ENCODE results near the gene PIWIL1.

The PIWIL1 gene

DNA sequence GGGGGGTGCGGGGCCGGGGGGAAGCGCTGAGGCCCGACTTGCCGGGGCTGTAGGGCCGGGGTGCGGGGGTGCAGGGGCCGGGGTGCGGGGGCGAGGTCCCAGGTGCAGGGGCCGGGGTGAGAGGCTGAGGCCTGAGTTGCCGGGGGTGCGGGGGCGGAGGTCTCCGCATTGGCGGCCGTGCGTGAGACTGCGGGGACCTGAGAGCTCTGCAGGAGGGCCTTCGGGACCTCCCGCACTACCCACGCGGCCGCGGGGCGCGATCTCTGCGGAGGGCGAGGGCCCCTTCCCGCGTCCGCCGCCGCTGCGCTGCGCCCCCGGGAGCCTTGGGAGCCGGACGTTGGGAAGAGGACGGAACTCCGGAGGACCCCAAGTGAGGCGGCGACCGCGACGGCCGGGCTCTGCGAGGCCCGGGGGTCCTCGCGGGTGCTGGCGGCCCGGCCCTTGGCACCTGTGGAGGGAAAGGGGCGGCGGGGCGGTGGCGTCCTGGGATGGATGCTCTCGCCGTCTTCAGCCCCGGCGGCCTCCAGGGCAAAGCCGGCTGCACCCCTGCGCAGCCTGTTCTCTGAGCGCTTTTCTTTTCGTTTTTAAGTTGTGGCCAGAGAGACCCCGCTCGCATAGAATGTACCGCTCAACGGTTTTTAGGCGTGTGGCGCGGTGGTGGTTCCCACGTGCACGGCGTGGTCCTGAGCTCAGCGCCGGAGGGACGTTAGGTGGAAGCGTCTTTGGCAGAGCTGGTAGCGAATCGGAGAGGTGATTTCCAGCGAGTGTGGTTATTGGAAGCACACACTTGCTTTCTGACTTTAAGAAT lies 1.3 kb downstream of the PIWIL1 start:
- DNase-seq = no peak

DNA sequence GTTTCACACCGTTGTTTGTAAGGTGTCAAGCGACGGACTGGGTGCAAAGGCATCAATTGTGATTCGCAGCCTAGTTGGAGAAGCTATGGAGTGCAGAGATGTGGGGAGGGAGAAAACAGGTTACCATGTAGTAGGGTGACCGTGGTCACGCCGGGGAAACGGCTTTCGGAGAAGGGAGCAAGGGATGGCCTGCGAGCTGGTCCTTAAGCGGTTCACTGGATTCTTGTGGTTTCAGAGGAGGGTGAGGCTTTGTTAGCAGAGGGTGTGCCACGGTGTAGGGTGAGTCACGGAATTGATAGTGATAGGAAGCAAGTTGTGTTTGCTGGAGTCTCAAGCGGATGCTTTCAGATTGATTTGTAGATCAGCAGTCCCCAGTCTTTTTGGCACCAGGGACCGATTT lies 2.3 kb downstream of the PIWIL1 start:
- DNase-seq = no peak

DNA sequence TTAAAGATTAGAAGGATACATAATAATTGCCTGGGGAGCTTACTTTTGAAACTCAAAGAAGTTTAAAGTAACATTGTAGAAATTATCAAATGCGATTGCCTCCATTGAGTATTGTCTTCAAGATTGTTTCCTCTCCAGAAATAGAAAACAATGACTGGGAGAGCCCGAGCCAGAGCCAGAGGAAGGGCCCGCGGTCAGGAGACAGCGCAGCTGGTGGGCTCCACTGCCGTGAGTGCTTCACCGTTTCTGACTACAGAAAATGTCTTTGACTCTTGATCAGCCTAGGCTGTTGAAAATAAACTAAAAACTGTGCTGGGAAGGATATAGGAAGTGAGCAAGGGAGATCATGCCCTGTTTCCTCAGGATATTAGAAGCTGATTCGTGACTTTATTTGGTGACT lies 4.8 kb downstream of the PIWIL1 start:
- DNase-seq = no peak

DNA sequence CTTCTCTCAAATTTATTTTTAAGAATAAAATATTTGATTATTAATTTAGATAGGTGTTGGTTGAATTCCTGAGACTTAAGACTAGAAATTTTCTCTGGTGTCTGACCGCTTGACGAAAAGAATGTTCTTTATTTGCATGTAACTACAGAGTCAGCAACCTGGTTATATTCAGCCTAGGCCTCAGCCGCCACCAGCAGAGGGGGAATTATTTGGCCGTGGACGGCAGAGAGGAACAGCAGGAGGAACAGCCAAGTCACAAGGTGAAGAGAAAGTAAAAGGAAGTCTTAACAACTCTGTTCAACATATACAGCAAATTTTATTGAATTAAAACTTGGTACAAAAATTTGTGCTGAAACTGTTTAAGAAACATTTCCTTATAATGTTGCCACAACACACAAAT lies 5.2 kb downstream of the PIWIL1 start:
- DNase-seq = no peak

DNA sequence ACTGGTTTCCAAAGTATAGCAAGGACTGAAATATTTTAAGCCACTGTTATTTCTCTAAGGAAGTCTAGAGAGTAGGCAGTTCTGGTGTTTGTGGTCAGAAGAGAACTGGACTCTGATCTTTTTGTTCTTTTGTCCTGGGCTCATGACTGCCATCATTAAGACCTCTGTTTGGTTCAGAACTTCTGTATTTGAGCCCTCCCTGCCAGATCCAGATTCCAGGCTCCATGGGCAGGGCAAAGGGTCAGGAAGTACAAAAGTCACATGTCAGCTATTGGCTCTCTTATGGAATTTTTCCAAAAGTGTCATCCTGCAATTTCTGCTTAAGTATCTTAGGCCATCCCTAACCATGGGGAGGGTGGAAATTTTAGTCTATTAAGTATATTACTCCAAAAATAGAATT lies 6.8 kb downstream of the PIWIL1 start:
- no peak for DNase-seq

DNA sequence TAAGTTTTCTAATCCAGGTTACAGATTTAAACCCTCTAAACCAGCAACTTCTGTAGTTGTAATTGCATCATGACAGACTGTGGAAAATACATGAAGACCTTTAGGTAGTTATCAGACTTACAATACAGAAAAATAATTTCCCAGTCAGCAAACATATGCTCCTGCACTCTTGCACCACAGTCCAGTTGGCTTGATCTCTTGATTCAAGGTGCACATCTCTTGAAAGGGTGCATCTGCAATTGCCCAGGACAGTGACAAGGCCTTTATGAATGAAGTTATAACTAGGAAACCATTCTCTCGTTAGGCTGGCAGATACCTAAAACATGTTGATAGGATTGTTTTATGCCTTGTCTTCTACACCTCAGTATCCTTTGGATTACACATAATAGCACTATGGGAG lies 7.6 kb downstream of the PIWIL1 start:
- DNase-seq = no peak

DNA sequence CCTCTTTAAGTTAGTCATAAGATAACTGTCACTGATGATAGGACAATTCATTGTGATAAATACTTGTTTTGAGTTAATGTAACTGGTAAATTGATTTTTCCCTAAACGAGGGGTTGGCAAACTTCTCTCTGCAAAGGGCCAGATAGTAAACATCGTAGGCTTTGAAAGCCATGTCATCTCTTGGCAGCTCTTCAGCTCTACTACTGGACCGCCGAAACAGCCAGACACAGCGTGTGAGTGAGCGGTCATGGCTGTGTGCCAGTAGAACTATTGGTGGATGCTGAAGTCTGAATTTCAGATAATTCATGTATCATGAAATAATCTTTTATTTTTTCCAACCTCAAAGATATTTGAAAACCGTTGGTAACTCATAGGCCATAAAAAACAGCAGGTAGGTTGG lies 9.9 kb downstream of the PIWIL1 start:
- DNase-seq = no peak

DNA sequence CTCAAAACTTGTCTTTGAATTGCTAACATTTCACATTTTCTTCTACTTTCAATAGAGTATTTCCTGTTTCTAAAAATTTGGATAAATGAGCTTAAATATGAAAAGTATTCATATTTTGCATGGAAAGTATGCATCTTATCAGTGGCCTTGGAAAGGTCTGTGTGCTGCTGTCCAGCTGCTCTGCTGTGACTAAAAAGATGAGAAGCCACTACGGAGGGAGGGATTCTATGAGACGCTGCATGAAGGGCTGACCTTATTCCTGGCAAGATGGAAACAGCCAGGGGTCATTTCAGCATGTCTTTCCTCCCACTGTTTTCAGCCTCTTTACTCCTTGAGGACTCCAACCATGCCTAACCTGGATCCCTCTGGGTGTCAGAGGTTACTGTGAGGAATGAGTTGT lies 13.0 kb downstream of the PIWIL1 start:
- DNase-seq = no peak

DNA sequence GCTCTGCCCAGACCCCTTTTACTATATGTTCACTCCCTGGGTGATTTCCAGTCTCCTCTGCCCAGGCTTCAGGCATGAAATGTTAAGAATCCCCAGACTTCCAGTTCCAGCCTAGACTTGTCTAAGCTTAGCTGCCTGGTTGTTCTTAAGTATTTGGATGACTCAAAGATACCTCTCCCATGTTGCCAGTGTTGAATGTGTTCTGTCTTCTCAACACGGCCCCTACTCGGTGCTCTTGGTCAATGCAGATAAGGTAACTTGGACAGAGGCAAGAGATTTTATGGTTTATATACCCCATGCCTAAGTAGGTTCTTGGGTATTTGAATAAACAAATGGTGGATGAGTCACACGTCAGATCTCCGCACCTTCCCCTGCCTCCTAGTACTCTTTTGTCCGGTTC lies 13.6 kb downstream of the PIWIL1 start:
- no peak for DNase-seq

DNA sequence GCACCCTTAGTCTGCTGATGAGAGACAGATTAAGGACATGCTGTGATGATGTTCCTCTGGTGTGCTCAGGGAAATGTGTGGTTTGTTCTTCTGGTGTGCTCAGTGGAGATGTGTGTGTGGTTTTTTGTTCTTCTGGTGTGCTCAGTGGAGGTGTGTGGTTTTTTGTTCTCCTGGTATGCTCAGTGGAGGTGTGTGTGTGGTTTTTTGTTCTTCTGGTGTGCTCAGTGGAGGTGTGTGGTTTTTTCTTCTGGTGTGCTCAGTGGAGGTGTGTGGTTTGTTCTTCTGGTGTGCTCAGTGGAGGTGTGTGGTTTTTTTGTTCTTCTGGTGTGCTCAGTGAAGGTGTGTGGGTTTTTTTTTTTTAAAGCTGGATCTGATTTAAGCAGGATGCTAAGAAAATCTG lies 15.4 kb downstream of the PIWIL1 start:
- DNase-seq = no peak

DNA sequence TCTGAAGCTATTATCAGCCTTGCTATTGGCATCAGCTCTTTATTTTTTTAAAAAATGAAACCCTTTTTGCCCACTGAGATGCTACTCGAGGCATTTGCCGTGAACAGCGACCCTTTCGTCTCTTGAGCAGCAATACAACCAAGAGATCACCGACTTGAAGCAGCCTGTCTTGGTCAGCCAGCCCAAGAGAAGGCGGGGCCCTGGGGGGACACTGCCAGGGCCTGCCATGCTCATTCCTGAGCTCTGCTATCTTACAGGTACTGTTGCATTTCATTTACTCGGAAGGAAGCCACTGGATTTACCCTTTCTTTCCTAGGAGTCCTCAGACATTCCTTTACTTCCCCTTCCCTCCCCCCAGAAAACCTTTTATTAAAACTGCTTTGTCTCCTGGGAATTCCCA lies 16.7 kb downstream of the PIWIL1 start:
- no peak for DNase-seq

DNA sequence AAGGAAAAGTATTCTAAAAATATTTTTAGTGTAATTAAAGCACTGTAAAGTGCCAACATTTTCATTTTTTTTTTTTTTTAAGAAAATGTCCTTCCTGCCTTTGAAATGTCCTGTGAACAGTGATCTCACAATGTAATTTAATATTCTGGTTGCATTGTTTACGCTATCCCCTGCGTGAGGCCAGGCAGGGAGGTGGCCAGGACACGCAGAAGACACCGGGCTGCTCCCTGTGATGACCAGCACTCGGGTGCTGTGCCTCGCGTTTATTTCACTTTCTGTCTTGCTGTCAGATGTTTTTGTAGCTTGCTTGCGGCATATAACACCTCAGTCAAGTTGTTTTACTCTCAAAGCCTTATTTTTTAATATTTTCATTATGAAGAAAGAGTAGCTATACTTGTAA lies 18.5 kb downstream of the PIWIL1 start:
- no peak for DNase-seq

DNA sequence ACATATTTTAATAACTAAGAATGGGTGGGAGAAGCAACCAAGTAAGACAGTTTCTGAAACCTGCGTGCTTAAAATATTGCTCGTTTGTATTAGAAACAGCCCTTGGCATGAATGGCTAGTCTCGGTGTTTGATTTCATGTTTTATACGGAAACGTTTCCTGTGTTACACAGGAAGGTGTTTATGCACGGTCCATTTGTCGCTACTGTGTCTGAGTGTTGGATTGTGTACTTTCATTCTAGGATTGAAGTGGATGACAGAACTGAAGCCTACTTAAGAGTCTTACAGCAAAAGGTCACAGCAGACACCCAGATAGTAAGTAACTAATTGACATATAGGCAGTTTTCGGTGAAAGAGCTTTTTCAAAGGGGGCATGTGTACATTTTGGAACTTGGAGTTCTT lies 19.6 kb downstream of the PIWIL1 start:
- no peak for DNase-seq

DNA sequence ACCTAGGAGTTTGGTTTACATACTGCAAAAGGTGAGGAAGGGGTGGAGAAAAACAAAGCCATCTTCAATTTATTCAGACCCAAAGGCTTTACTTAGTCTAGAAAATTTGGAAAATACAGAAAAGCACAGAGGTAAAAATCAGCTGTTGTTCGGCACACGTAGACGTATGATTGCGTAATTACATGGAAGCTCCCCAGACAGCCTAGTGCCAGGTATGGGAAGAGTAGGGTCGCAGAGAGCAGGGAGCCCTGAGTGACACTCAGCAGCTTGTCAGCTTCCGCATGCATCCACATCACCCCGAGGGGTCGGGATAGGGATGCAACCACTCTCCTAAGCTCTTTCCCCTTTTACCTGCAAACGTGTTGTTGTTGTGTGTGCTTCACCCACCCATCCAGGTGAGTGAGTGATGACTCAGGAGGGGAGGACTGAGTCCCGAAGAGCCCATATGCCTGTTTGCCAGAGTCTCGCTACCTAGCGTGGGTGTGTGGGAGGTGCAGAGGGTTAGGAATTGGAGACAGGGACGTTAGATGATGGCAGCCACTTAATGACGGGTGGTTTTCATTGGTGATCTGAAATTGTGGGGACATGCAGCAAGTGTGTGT lies 20.1 kb downstream of the PIWIL1 start:
- DNase-seq = no peak

DNA sequence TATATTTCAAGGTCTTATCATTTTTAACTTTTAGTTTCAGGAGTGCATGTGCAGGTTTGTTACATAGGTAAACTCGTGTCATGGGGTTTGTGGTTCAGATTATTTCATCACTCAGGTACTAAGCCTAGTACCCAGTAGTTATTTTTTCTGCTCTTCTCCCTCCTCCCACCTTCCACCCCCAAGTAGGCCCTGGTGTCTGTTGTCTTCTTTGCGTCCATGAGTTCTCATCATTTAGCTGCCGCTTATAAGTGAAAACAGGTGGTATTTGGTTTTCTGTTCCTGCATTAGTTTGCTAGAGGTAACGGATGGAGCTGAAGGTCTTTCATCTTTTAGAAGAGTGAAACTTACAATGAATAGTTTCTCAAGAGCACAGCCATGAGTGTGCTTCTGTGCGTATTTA lies 24.4 kb downstream of the PIWIL1 start:
- no peak for DNase-seq

DNA sequence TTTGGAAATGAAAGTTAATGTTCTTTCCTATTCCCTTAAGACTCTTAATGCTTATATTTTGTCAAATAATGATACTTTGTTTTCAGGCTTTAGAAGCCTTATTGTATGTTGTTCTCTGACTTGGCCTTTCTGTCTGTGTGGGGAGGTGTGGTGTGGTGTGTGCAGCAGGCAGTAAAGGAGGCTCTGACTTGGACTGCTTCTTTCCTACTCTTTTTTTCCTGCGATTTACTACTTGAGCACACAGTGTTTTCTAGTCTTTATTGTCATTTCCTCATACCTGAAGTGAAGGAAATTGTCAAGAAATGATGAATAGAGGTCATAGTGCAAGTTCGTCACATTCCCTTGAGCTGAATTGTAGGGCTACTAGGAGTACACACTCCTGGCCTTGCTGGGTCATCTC lies 26.9 kb downstream of the PIWIL1 start:
- no peak for DNase-seq

DNA sequence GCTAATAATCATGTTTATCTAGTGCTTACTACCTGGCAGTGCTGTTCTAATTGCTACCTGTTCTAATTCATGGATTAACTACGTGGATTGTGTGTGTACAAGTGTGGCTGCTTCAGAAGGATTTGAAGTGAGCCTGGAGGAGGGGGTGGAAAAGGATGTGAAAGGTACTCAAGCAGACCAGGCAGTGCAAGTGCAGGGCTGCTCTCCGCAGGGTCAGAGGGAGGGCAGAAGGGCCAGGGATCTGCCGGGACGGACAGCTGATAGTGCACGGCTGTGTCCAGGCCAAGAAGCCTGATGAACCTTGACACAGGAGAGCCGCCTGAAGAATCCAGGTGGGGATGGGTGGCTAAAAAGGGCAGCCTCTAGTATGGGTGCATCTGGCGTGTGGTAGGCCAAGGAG lies 28.5 kb downstream of the PIWIL1 start:
- DNase-seq = no peak

DNA sequence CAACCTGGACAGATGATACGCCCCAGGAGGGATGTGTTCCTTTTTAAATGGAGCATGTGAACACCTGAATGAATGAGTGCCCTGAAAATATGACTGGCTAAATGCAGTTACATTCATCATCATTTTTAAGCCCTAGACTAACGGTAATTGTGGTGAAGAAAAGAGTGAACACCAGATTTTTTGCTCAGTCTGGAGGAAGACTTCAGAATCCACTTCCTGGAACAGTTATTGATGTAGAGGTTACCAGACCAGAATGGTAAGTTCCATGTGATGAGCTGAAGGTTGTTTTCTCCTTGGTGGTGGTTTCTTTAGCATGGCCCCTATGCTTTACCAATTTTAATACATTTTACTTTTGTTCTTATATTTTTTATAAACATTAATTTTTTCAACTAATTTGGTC lies 29.3 kb downstream of the PIWIL1 start:
- no peak for DNase-seq

DNA sequence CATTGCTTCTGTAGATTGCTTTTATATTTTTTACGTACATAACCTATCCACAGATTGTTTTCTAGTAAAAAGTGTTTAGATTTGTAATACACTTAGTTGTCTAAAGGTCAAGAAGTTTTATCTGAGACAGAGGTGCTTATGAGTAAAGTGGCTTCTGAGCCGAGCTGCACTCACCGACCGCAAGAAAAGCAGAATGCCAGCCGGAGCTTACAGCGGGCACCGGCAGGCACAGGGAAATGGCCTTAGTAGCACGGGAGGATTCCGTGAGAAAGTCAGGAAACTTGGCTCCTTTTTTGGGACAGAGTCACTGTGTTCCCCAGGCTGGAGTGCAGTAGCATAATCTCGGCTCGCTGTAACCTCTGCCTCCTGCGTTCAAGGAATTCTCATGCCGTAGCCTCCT lies 29.8 kb downstream of the PIWIL1 start:
- DNase-seq = no peak

DNA sequence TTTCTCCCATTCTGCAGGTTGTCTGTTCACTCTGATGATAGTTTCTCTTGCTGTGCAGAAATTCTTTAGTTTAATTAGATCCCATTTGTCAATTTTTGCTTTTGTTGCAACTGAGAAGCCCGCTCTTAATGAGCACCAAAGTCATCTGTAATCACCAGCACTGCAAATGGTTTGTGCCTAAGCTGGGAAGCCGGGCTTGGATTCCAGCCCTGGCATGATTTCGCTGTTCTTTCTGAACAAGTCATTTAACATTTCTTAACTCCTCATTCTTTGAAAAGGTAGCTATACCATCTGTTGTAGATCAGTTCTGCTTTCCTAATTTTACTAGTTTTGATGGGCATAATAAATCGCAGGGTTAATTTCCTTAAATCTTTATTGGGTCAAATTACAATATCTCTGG lies 32.1 kb downstream of the PIWIL1 start:
- DNase-seq = no peak

DNA sequence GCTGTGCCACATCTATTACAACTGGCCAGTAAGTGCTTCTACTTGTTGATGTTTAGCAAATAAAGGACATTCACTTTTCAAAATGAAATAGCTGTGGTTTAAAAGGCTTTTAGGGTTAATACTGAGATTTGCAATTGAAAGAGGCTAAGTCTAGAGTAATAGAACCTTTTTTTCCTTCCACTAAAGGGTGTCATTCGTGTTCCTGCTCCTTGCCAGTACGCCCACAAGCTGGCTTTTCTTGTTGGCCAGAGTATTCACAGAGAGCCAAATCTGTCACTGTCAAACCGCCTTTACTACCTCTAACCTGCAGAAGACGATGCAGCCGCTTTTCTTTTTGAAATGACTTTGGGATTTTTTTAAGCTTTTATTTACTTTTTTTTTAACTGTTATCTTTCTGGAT lies 33.6 kb downstream of the PIWIL1 start:
- DNase-seq = no peak

DNA sequence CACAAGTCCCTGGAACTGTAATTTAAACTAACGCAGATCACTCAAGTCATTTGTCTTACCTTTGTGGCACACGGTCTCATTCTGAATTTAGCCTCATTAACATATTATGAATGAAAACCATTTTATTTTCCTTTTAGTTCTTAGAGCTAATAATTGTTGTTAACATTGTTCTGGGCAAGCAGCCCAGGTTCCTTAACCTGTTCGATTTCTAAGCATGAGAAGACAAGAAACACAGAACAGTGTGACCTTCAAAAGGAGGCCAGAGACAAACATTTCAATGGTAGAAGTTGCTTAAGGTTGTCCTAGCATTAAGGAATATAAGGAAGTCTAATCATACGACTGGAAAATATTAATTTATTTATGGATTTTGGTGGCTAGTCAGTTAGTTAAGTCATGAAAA lies 35.2 kb downstream of the PIWIL1 start:
- DNase-seq = no peak

DNA sequence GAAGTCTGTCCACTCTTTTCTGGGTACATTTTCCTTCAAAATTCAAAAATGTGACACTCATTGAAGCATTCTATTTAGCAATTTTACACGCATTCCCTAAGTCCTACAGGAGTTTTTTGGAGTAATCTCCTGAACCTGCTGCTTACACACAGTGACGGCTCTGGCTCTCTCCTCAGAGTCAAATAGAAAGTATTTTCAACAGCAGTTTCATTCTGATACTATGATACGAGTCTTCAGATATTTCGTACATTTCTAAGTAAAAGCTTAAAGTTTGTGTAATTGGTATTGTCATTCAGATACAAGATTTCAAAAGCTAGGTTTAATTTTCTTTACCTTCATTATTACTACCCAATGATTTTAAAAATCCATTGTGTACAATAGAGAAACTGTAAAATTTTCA lies 36.4 kb downstream of the PIWIL1 start:
- DNase-seq = no peak

DNA sequence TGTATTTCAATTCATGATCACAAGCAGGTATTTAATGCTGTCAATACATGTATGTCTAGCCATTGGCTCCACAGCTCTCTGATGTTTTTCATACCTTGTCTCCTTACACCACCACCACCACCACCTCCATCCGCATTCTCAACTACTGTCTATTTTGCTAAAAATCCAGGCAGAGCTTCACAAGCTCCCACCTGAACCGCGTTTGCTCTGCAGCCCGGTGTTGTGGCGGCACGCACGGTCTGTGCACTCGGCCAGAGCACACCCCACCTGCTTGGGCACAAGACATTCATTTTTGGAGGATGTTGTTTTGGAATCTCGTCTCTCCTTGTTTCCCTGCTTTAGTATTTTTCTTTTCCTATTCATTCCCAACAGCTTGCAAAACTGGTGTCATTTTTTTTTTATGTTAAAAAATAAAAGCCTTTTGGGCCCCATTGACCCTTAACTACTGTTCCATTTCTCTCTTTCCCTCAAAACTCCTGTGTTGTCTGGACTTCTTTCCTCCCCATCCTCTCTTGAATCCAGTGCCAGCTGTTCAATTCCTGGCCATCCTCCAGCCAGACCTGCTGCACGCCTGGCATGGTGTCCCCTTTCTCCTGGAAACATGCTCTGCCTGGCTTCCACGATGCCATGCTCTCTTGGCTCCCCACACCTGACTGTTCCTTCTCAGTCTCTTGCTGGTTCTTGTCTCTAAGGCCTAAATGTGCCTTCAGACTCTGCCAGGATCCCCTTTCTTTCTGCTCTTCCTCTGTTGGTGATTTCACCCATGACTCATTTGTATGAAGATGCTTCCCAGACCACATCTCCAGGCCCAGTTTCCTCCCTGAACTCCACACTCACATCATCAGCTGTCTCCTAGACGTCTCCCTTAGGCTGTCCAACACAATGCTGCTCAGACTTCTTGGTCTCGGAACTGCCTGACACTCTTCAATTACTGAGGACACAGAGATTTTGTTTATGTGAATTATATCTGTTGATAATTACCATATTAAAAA lies 37.9 kb downstream of the PIWIL1 start:
- DNase-seq = no peak
